K562 (cell line): ENCODE data around the gene ADM. TPM values are rescaled to one million over a fixed set of nuclear protein-coding genes. Genes with fewer than 3 reads are reported as not detected.

Experiments
- ATAC-seq: fragments of 200-7000 bp; cut with Tn5 transposase; 3 replicates; pipeline ENCODE4 v1.9.1; 2020; ENCODE audit warnings: moderate library complexity
- BruUV-seq: library from RNA; stranded (reverse); fragments of 400-500 nt; replicated peaks from 2 replicates; lab custom pipeline; 2021; lab: Mats Ljungman, UMichigan
- CTCF ChIA-PET: fragments of 300-600 bp; formaldehyde crosslinking; extraction: SDS; loops from one replicate; lab custom pipeline; 2021; ENCODE audit warnings: low intra/inter-chr PET ratio; lab: Yijun Ruan, JAX
- POLR2A ChIA-PET: fragments of 300-600, 350-650 bp; sonication (Branson Sonifier 250); formaldehyde crosslinking; extraction: SDS; loops from one replicate; lab custom pipeline; 2021; ENCODE audit warnings: antibody characterized with exemption, inconsistent platforms; lab: Yijun Ruan, JAX
- DNase-seq, 4 experiments: peaks; one replicate each; pipeline versions ENCODE4 v3.0.0 to v3.0.0-alpha.2; 2011 to 2018; ENCODE audit warnings: low spot score in 3 of 4, mixed read lengths in 3 of 4; ENCODE audit errors: extremely low read depth in 1 of 4
- FAIRE-seq: peaks from 2 replicates; lab custom pipeline; 2011; peaks lifted over from hg19 to GRCh38; lab: Jason Lieb, UNC
- H2AFZ ChIP-seq: 2 replicates; pipeline ENCODE4 v1.6.0; 2011; ENCODE audit warnings: low read depth, low read length, control low read depth, inconsistent platforms
- H3K27ac ChIP-seq: fragments of 200-600 bp; 3 replicates; pipeline ENCODE4 v1.8.0; 2011; ENCODE audit warnings: low read depth, mild to moderate bottlenecking, control low read depth, inconsistent platforms, low read length, moderate library complexity, mixed read lengths; ENCODE audit errors: extremely low read depth
- H3K27me3 ChIP-seq, 2 experiments: fragments of 300-600 bp in 1 of 2; 2 replicates in 1 of 2; 3 replicates in 1 of 2; pipeline versions ENCODE4 v1.6.0 to v1.8.0; 2011; ENCODE audit warnings: inconsistent platforms in 2 of 2, low read length in 2 of 2, mild to moderate bottlenecking in 1 of 2, mixed read lengths in 1 of 2, moderate library complexity in 1 of 2; ENCODE audit not compliant: control insufficient read depth in 2 of 2, insufficient read depth in 2 of 2
- H3K36me3 ChIP-seq: fragments of 300-600 bp; 3 replicates; pipeline ENCODE4 v1.8.0; 2011; ENCODE audit warnings: mild to moderate bottlenecking, low read length, inconsistent platforms; ENCODE audit not compliant: control insufficient read depth, insufficient read depth
- H3K4me1 ChIP-seq, 2 experiments: fragments of 200-600 bp in 1 of 2; replicated peaks in 1 of 2; 2 replicates in 1 of 2; 3 replicates in 1 of 2; pipeline versions ENCODE4 v1.5.1 to v1.8.0; 2011; ENCODE audit warnings: inconsistent platforms in 2 of 2, low read length in 2 of 2, mild to moderate bottlenecking in 1 of 2, mixed read lengths in 1 of 2, moderate library complexity in 1 of 2; ENCODE audit not compliant: control insufficient read depth in 2 of 2, insufficient read depth in 2 of 2
- H3K4me2 ChIP-seq: 2 replicates; pipeline ENCODE4 v1.6.1; 2011; ENCODE audit warnings: low read length, control low read depth, inconsistent platforms, mixed read lengths; ENCODE audit not compliant: insufficient read depth
- H3K4me3 ChIP-seq: fragments of 200-600 bp; sonication (generic), shearing (Covaris generic); 2 replicates; pipeline ENCODE4 v1.5.1; 2016; ENCODE audit warnings: control low read depth, inconsistent platforms
- H3K79me2 ChIP-seq: fragments of 200-600 bp; 3 replicates; pipeline ENCODE4 v1.8.0; 2011; ENCODE audit warnings: low read length, inconsistent platforms; ENCODE audit not compliant: control insufficient read depth, insufficient read depth
- H3K9ac ChIP-seq, 2 experiments: 2 replicates each; pipeline versions ENCODE4 v1.6.0 to v1.6.1; 2011; ENCODE audit warnings: low read depth in 2 of 2, low read length in 2 of 2, control low read depth in 1 of 2, inconsistent platforms in 1 of 2, mild to moderate bottlenecking in 1 of 2, mixed read lengths in 1 of 2; ENCODE audit not compliant: insufficient read depth in 1 of 2
- H3K9me1 ChIP-seq: one replicate; pipeline ENCODE4 v1.6.0; 2011; ENCODE audit warnings: inconsistent platforms, mild to moderate bottlenecking, low read length, moderate library complexity; ENCODE audit not compliant: control insufficient read depth, insufficient read depth
- H3K9me3 ChIP-seq: replicated peaks from 2 replicates; pipeline ENCODE4 v1.5.1; 2011; ENCODE audit warnings: low read depth, low read length, inconsistent platforms; ENCODE audit not compliant: control insufficient read depth, insufficient read depth
- H4K20me1 ChIP-seq: replicated peaks from 2 replicates; pipeline ENCODE4 v1.6.1; 2011; ENCODE audit warnings: low read length, inconsistent platforms, mixed read lengths; ENCODE audit not compliant: control insufficient read depth, insufficient read depth
- HNRNPK ChIP-seq: fragments of 200-400 bp; formaldehyde crosslinking; IDR thresholded peaks from one replicate; pipeline ENCODE4 v1.6.1; 2018; ENCODE audit warnings: mild to moderate bottlenecking, low read depth, low read length; ENCODE audit not compliant: poor library complexity, severe bottlenecking
- KLF13 ChIP-seq: fragments of 450-650 bp; IDR thresholded peaks from 2 replicates; pipeline ENCODE4 v1.6.1; 2016; ENCODE audit warnings: missing genetic modification characterization, low read depth, mild to moderate bottlenecking, missing compliant biosample characterization, moderate library complexity, borderline replicate concordance
- PHTF2 ChIP-seq: fragments of 250-450 bp; sonication (Bioruptor Pico); IDR thresholded peaks from 2 replicates; pipeline ENCODE4 v1.5.0; 2021; ENCODE audit warnings: mild to moderate bottlenecking
- SLC30A9 ChIP-seq: fragments of 250-450 bp; sonication (Bioruptor Pico); IDR thresholded peaks from 2 replicates; pipeline ENCODE4 v1.8.0; 2022; ENCODE audit warnings: mild to moderate bottlenecking, moderate library complexity
- ZNF280A ChIP-seq: fragments of 450-650 bp; IDR thresholded peaks from 2 replicates; pipeline ENCODE4 v1.6.1; 2018; ENCODE audit warnings: mild to moderate bottlenecking, low read depth; ENCODE audit not compliant: partially characterized antibody
- WGBS: fragments of 100-300 bp; shearing (Covaris generic); methylation state at CpG from one replicate; pipeline ENCODE4 v1.1.6; 2016; ENCODE audit warnings: low coverage, mixed read lengths; ENCODE audit not compliant: insufficient coverage; ENCODE audit errors: missing lambda C conversion rate; 5-methylcytosine and 5-hydroxymethylcytosine counted together
- in situ Hi-C: fragments of 300-500 bp; cut with MboI; formaldehyde crosslinking; loops from 4 replicates; pipeline ENCODE4 v1.15.0; 2018; ENCODE audit warnings: inconsistent platforms, mixed read lengths
- intact Hi-C: fragments of 100-400 bp; cut with micrococcal nuclease; formaldehyde crosslinking; loops from 2 replicates; pipeline ENCODE4 v1.14.2; 2022
- polyA plus RNA-seq, 8 experiments: library from polyadenylated mRNA; depleted of rRNA in 4 of 8; stranded (reverse) in 5 of 8; unstranded in 3 of 8; fragments of >200 nt; fragmentation: Nextera tagmentation in 2 of 8; fragmentation: Illumina TruSeq in 1 of 8; extraction: Ambion mirVana in 2 of 8; extraction: Trizol in 1 of 8; gene quantifications; 2 replicates each; pipeline versions ENCODE4 v1.2.1 to v1.2.3, GENCODE V29; 2011 to 2014; ENCODE audit warnings: inconsistent platforms in 1 of 8, missing spikeins in 1 of 8
- total RNA-seq, 7 experiments: library from RNA; depleted of rRNA in 6 of 7; stranded (reverse); fragments of >200 nt in 6 of 7; fragmentation: Illumina TruSeq in 2 of 7; extraction: Trizol in 2 of 7; gene quantifications; 2 replicates each; pipeline versions ENCODE4 v1.2.1 to v1.2.3, GENCODE V29; 2011 to 2021; ENCODE audit warnings: low replicate concordance in 1 of 7

ADM gene
- total and polyA plus RNA-seq, 9 of the 15 experiments (the other 6 are each of a cell fraction or from before 2014, with no cell fraction given): 0.23 to 0.49 (median 0.32) TPM; not detected in 6

- H3K27me3 ChIP-seq: no peaks in the 10 kb centered on the region; a peak in 2 of 5 replicates
- no peaks in the 10 kb centered on the region for H3K36me3 ChIP-seq
- no TSS peak for BruUV-seq
- in situ Hi-C loops (loop anchor here (10.0 to 25.0 kb wide), 2 partner anchors 448 to 546 kb away; no protein-coding TSS in a partner anchor), intact Hi-C loops (loop anchor here (10.0 kb wide), 1 partner anchor 206 kb away; no protein-coding TSS in a partner anchor)
- no peak for FAIRE-seq
- TF ChIP-seq HNRNPK (no peak), ZNF280A (no peak), SLC30A9 (CRISPR knock-in tag) (no peak), KLF13 (tag) (no peak), PHTF2 (CRISPR knock-in tag) (no peak)
- H3K4me1 ChIP-seq: peaks cover 10 to 24% of the 10 kb centered on the region in 2 experiments; a peak in 4 of 5 replicates
- no peaks in the 10 kb centered on the region for H3K9me3 ChIP-seq
- ChIA-PET CTCF (interaction anchor here (1.2 kb wide), 1 partner anchor 553 kb away, joined by 3 read pairs; no protein-coding TSS in a partner anchor), POLR2A (interaction anchor here (0.9 to 1.5 kb wide), 3 partner anchors 77 to 1048 kb away, joined by 3 to 4 read pairs (median 3); no protein-coding TSS in a partner anchor)
- H3K4me2 ChIP-seq: no peak overlapping the region
- H3K4me3 ChIP-seq: no peak overlapping the region
- 8% methylated on average over 2 of the region's 3 CpGs for WGBS
- H3K79me2 ChIP-seq: no peaks in the 10 kb centered on the region
- DNase-seq: no peak
- H3K9me1 ChIP-seq: no peaks in the 10 kb centered on the region
- H4K20me1 ChIP-seq: no peaks in the 10 kb centered on the region
- no peak for ATAC-seq
- no peak overlapping the region for H3K9ac ChIP-seq
- no peak overlapping the region for H2AFZ ChIP-seq
- no peak overlapping the region for H3K27ac ChIP-seq
Observed at GRCh38 chr11:10310301-10310841, 5.5 kb downstream of the ADM start.
